ENCODE measurements around the gene COQ9. TPM values are rescaled to one million over a fixed set of nuclear protein-coding genes. Genes with fewer than 3 reads are reported as not detected.
"Not testable (repeated sequence)": the region's sequence is repeated elsewhere in the genome, so short reads cannot be mapped to it uniquely, and the experiment has no call there.

The COQ9 gene, protein sequence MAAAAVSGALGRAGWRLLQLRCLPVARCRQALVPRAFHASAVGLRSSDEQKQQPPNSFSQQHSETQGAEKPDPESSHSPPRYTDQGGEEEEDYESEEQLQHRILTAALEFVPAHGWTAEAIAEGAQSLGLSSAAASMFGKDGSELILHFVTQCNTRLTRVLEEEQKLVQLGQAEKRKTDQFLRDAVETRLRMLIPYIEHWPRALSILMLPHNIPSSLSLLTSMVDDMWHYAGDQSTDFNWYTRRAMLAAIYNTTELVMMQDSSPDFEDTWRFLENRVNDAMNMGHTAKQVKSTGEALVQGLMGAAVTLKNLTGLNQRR
- total RNA-seq: 41.7 and 46.8 TPM in 2 replicates
- long read RNA-seq, transcript COQ9-201 (9 exons, 1,677 nt): major isoform, 80 of 107 reads
- long read RNA-seq, partial matches to known transcripts: 6 of 107 reads
- long read RNA-seq, other reads (novel, unspliced or antisense): 14 of 107 reads

GRCh38 chr16:57447186-57447962 is at the start of gene COQ9, which contains the start of gene CIAPIN1:
COQ9 (plus strand) TSS chr16:57447479; CDS start chr16:57447506, 27 bp downstream.
CIAPIN1 (minus strand) TSS chr16:57447385; CDS start chr16:57440928, 6,457 bp downstream.
- peak; percentile 75 for DNase-seq (ENCODE audit: low read depth, low spot score)
- TF ChIP-seq CTCF (conservative IDR thresholded peaks at IDR 0.05): no peak
- Mint-ChIP-seq H3K36me3 (ENCODE audit: low read depth) (peaks cover 4% of the 10 kb centered on the region), H3K9me3 (no peaks in the 10 kb centered on the region), H3K27ac (ENCODE audit: unreplicated experiment) (peak within 1 kb of the TSS; percentile 98), H3K4me3 (peak within 1 kb of the TSS; percentile 97), H3K27me3 (ENCODE audit: low read depth) (no peaks in the 10 kb centered on the region), H3K4me1 (peaks cover 29% of the 10 kb centered on the region)

DNA sequence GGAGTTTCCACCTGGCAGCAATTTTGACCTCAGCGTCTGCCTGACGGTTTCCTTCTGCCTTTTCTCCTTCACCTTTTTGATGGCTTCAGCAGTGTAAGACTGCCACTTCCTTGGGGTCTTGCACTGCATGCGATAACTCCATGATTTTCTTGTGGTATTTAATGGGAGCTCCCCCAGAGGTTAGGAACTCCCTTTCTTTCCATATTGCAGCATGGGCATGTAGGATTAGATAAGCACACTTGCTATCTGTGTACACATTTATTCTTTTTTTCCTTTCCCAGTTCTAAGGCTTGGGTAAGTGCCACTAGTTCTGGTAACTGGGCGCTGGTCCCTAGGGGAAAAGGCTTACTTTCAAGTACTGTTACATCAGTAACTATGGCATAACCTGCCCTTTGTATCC is 49.8 kb upstream of the COQ9 start:
- not testable (repeated sequence) for H3K4me1 Mint-ChIP-seq; DNase-seq (ENCODE audit: low read depth, low spot score); H3K36me3 Mint-ChIP-seq (ENCODE audit: low read depth); H3K27me3 Mint-ChIP-seq (ENCODE audit: low read depth); H3K27ac Mint-ChIP-seq (ENCODE audit: unreplicated experiment); H3K9me3 Mint-ChIP-seq; H3K4me3 Mint-ChIP-seq

DNA sequence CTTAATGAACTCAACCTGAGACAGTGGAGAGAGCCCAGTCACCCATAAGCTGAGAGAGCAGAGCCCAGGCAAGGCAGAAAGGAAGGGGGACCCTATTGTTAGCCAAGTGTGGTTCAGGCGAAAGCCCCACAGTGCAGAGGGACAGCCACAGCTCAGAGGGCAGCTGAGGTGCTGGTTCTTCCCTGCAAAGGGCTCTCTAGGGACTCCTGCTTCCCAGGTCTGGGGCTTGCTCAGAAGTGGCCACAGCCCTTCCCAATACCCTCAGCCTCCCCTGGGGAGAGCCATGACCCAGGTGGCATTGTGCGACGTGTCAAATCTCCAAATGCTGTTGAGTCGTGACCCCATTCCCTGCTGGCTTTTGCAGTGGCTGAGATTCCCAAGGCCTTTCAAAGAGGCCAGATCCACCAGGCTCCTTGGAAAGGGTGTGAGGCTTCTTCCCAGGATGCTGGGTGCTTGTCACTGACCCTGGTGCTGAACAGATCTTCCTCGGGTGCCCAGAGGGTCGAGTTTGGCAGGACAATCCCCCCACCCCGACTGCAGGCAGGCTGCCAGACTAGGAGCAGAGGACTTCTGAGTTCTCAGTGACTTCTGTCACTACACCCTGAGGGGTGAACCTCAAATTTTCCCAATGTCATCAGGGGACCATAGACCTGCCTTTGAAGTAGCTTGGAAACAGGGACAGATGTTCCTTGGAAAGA is 45.2 kb upstream of the COQ9 start:
- Mint-ChIP-seq H3K4me3 (no peak overlapping the region), H3K27ac (ENCODE audit: unreplicated experiment) (no peak overlapping the region), H3K9me3 (no peaks in the 10 kb centered on the region), H3K4me1 (no peaks in the 10 kb centered on the region), H3K27me3 (ENCODE audit: low read depth) (peaks cover 16% of the 10 kb centered on the region), H3K36me3 (ENCODE audit: low read depth) (no peaks in the 10 kb centered on the region)
- DNase-seq (ENCODE audit: low read depth, low spot score): no peak
- TF ChIP-seq CTCF (conservative IDR thresholded peaks at IDR 0.05): no peak

DNA sequence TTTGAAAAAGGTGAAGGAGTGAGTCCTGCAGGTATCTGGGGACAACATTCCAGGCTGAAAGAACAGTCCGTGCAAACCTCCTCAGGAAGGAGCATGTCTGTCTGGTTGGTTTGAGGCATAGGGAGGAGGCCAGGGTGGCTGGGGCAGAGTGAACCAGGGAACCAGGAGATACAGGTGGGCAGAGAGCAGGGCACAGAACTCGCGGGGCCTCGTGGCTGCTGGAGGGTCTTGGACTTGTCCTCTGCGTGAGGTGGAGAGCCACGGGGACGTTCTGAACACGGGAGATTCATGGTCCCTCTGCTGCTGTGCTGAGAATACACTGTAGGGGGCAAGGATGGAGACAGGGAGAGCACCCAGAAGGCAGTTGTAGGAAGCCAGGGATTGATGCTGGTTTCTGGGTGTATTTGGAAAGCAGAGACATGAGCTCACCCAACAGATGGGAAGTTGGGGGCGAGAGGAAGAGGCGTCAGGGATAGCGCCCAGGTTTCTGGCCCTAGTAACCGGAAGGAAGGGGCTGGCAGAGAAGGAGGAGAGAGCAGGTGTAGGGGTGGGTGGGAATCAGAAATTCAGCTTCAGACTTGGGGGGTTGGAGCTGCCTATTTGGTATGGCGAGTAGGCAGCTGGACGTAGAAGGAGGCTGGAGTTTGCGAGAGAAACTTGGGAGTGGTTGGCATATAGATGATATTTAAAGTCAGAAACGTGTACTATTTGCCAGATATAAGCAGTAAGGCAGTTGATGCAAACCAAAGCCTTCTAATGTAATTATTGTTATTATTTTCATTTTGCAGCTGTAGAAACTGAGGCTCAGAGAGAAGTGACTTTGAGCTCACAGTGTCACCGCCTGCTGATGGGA is 43.1 kb upstream of the COQ9 start, which contains the start of gene CCL17:
TSS of gene CCL17 (plus strand) at position 803 of the 853 bp plus-strand sequence. CDS start 9,166 bp downstream, outside the sequence.
- Mint-ChIP-seq H3K27ac (ENCODE audit: unreplicated experiment) (peak within 1 kb of the TSS; percentile 25), H3K4me1 (peaks cover 4% of the 10 kb centered on the region), H3K9me3 (no peaks in the 10 kb centered on the region), H3K4me3 (no peak within 1 kb of the TSS), H3K27me3 (ENCODE audit: low read depth) (peaks cover 16% of the 10 kb centered on the region), H3K36me3 (ENCODE audit: low read depth) (no peaks in the 10 kb centered on the region)
- DNase-seq (ENCODE audit: low read depth, low spot score): no peak
- TF ChIP-seq CTCF (conservative IDR thresholded peaks at IDR 0.05): no peak

- H3K27me3 Mint-ChIP-seq (ENCODE audit: low read depth): peaks cover 16% of the 10 kb centered on the region
- H3K27ac Mint-ChIP-seq (ENCODE audit: unreplicated experiment): no peak overlapping the region
- no peak overlapping the region for H3K4me3 Mint-ChIP-seq
- H3K36me3 Mint-ChIP-seq (ENCODE audit: low read depth): no peaks in the 10 kb centered on the region
- DNase-seq (ENCODE audit: low read depth, low spot score): no peak
- TF ChIP-seq CTCF (conservative IDR thresholded peaks at IDR 0.05): no peak
- H3K4me1 Mint-ChIP-seq: peaks cover 6% of the 10 kb centered on the region
- H3K9me3 Mint-ChIP-seq: no peaks in the 10 kb centered on the region
These were observed 42.2 kb upstream of the COQ9 start for GRCh38 chr16:57405097-57405496.

Measured in neural crest cell (in vitro differentiated cells).